ENCODE measurements around the gene USP11.

USP11 gene

GRCh38 chrX:47232803-47233332 is at the start of gene USP11:
Gene USP11 (plus strand): TSS chrX:47233009. CDS start chrX:47233044, 35 bp downstream.
- Mint-ChIP-seq H3K4me1 (ENCODE audit: low read depth) (peaks cover 10% of the 10 kb centered on the region), H3K4me3 (peak within 1 kb of the TSS; percentile 94), H3K36me3 (ENCODE audit: low read depth) (peaks cover 29% of the 10 kb centered on the region), H3K27ac (peak within 1 kb of the TSS; percentile 98), H3K27me3 (no peaks in the 10 kb centered on the region), H3K9me3 (no peaks in the 10 kb centered on the region)
- intact Hi-C loops (cut with micrococcal nuclease): loop anchor here (1.0 to 10.0 kb wide), 2 partner anchors 15 to 1342 kb away; partner anchors contain the start of genes CDK16 and RBM3

- Mint-ChIP-seq H3K36me3 (ENCODE audit: low read depth) (peaks cover 76% of the 10 kb centered on the region), H3K4me3 (no peak overlapping the region), H3K27ac (no peak overlapping the region), H3K9me3 (no peaks in the 10 kb centered on the region), H3K27me3 (no peaks in the 10 kb centered on the region), H3K4me1 (ENCODE audit: low read depth) (no peaks in the 10 kb centered on the region)
- intact Hi-C loops (cut with micrococcal nuclease): no loop called here
Observed at GRCh38 chrX:47184486-47184885, 48.3 kb upstream of the USP11 start.

- H3K27me3 Mint-ChIP-seq: no peaks in the 10 kb centered on the region
- peaks cover 70% of the 10 kb centered on the region for H3K36me3 Mint-ChIP-seq (ENCODE audit: low read depth)
- intact Hi-C loops (cut with micrococcal nuclease): no loop called here
- no peaks in the 10 kb centered on the region for H3K9me3 Mint-ChIP-seq
- H3K4me1 Mint-ChIP-seq (ENCODE audit: low read depth): peaks cover under 1% of the 10 kb centered on the region
- H3K27ac Mint-ChIP-seq: no peak overlapping the region
- H3K4me3 Mint-ChIP-seq: no peak overlapping the region
Observed at GRCh38 chrX:47185241-47185640, 47.6 kb upstream of the USP11 start.

GRCh38 chrX:47186096-47186740 is 46.6 kb upstream of the USP11 start:
- peaks cover 10% of the 10 kb centered on the region for H3K4me1 Mint-ChIP-seq (ENCODE audit: low read depth)
- no peak overlapping the region for H3K27ac Mint-ChIP-seq
- H3K36me3 Mint-ChIP-seq (ENCODE audit: low read depth): peaks cover 67% of the 10 kb centered on the region
- no peaks in the 10 kb centered on the region for H3K9me3 Mint-ChIP-seq
- H3K4me3 Mint-ChIP-seq: no peak overlapping the region
- intact Hi-C loops (cut with micrococcal nuclease): no loop called here
- no peaks in the 10 kb centered on the region for H3K27me3 Mint-ChIP-seq

- H3K4me3 Mint-ChIP-seq: no peak overlapping the region
- no peak overlapping the region for H3K27ac Mint-ChIP-seq
- peaks cover 57% of the 10 kb centered on the region for H3K36me3 Mint-ChIP-seq (ENCODE audit: low read depth)
- no peaks in the 10 kb centered on the region for H3K27me3 Mint-ChIP-seq
- no peaks in the 10 kb centered on the region for H3K9me3 Mint-ChIP-seq
- intact Hi-C loops (cut with micrococcal nuclease): no loop called here
- H3K4me1 Mint-ChIP-seq (ENCODE audit: low read depth): peaks cover 10% of the 10 kb centered on the region
Observed at GRCh38 chrX:47187106-47187677, 45.6 kb upstream of the USP11 start.

- intact Hi-C loops (cut with micrococcal nuclease): loop anchor here (5.0 to 10.0 kb wide), 2 partner anchors 125 to 837 kb away; no protein-coding TSS in a partner anchor
- Mint-ChIP-seq H3K27me3 (no peaks in the 10 kb centered on the region), H3K4me1 (ENCODE audit: low read depth) (peaks cover 18% of the 10 kb centered on the region), H3K4me3 (no peak overlapping the region), H3K9me3 (no peaks in the 10 kb centered on the region), H3K27ac (no peak overlapping the region), H3K36me3 (ENCODE audit: low read depth) (peaks cover 49% of the 10 kb centered on the region)
Observed at GRCh38 chrX:47189906-47190305, 42.9 kb upstream of the USP11 start.

- H3K4me1 Mint-ChIP-seq (ENCODE audit: low read depth): peaks cover 25% of the 10 kb centered on the region
- H3K9me3 Mint-ChIP-seq: no peaks in the 10 kb centered on the region
- intact Hi-C loops (cut with micrococcal nuclease): loop anchor here (5.0 to 10.0 kb wide), 2 partner anchors 124 to 837 kb away; no protein-coding TSS in a partner anchor
- H3K27ac Mint-ChIP-seq: peak overlapping the region; percentile 89
- H3K4me3 Mint-ChIP-seq: peak overlapping the region; percentile 95
- H3K27me3 Mint-ChIP-seq: no peaks in the 10 kb centered on the region
- peaks cover 49% of the 10 kb centered on the region for H3K36me3 Mint-ChIP-seq (ENCODE audit: low read depth)
Observed at GRCh38 chrX:47190445-47191269, 42.2 kb upstream of the USP11 start.

GRCh38 chrX:47191331-47191730 is 41.5 kb upstream of the USP11 start:
- H3K9me3 Mint-ChIP-seq: no peaks in the 10 kb centered on the region
- peaks cover 32% of the 10 kb centered on the region for H3K4me1 Mint-ChIP-seq (ENCODE audit: low read depth)
- H3K36me3 Mint-ChIP-seq (ENCODE audit: low read depth): peaks cover 49% of the 10 kb centered on the region
- intact Hi-C loops (cut with micrococcal nuclease): loop anchor here (5.0 to 10.0 kb wide), 2 partner anchors 123 to 836 kb away; no protein-coding TSS in a partner anchor
- H3K4me3 Mint-ChIP-seq: peak overlapping the region; percentile 95
- H3K27ac Mint-ChIP-seq: peak overlapping the region; percentile 89
- H3K27me3 Mint-ChIP-seq: no peaks in the 10 kb centered on the region

- Mint-ChIP-seq H3K4me3 (peak overlapping the region; percentile 95), H3K4me1 (ENCODE audit: low read depth) (peaks cover 38% of the 10 kb centered on the region), H3K36me3 (ENCODE audit: low read depth) (peaks cover 49% of the 10 kb centered on the region), H3K27ac (no peak overlapping the region), H3K27me3 (no peaks in the 10 kb centered on the region), H3K9me3 (no peaks in the 10 kb centered on the region)
- intact Hi-C loops (cut with micrococcal nuclease): loop anchor here (5.0 to 10.0 kb wide), 2 partner anchors 123 to 835 kb away; no protein-coding TSS in a partner anchor
Observed at GRCh38 chrX:47191806-47192401, 40.9 kb upstream of the USP11 start.

GRCh38 chrX:47193475-47194193 is 39.2 kb upstream of the USP11 start, which contains the start of gene UBA1:
Gene UBA1 (plus strand): TSS chrX:47193829. CDS start chrX:47198803, 4,974 bp downstream.
- Mint-ChIP-seq H3K27me3 (no peaks in the 10 kb centered on the region), H3K9me3 (no peaks in the 10 kb centered on the region), H3K36me3 (ENCODE audit: low read depth) (peaks cover 58% of the 10 kb centered on the region), H3K4me3 (peak within 1 kb of the TSS; percentile 89), H3K27ac (peak within 1 kb of the TSS; percentile 95), H3K4me1 (ENCODE audit: low read depth) (peaks cover 45% of the 10 kb centered on the region)
- intact Hi-C loops (cut with micrococcal nuclease): loop anchor here (1.0 to 10.0 kb wide), 4 partner anchors 121 to 834 kb away; no protein-coding TSS in a partner anchor

GRCh38 chrX:47194194-47194787 is 38.5 kb upstream of the USP11 start:
- H3K4me3 Mint-ChIP-seq: peak overlapping the region; percentile 89
- no peaks in the 10 kb centered on the region for H3K27me3 Mint-ChIP-seq
- H3K9me3 Mint-ChIP-seq: no peaks in the 10 kb centered on the region
- peak overlapping the region; percentile 95 for H3K27ac Mint-ChIP-seq
- intact Hi-C loops (cut with micrococcal nuclease): loop anchor here (5.0 to 10.0 kb wide), 2 partner anchors 121 to 833 kb away; no protein-coding TSS in a partner anchor
- H3K4me1 Mint-ChIP-seq (ENCODE audit: low read depth): peaks cover 45% of the 10 kb centered on the region
- H3K36me3 Mint-ChIP-seq (ENCODE audit: low read depth): peaks cover 64% of the 10 kb centered on the region

GRCh38 chrX:47196098-47196497 is 36.7 kb upstream of the USP11 start:
- peaks cover 76% of the 10 kb centered on the region for H3K36me3 Mint-ChIP-seq (ENCODE audit: low read depth)
- H3K9me3 Mint-ChIP-seq: no peaks in the 10 kb centered on the region
- H3K4me1 Mint-ChIP-seq (ENCODE audit: low read depth): peaks cover 37% of the 10 kb centered on the region
- peak overlapping the region; percentile 67 for H3K27ac Mint-ChIP-seq
- peak overlapping the region; percentile 64 for H3K4me3 Mint-ChIP-seq
- intact Hi-C loops (cut with micrococcal nuclease): loop anchor here (10.0 kb wide), 1 partner anchor 119 kb away; no protein-coding TSS in a partner anchor
- H3K27me3 Mint-ChIP-seq: no peaks in the 10 kb centered on the region
